Muscle layer of colon (tissue), 2 donors: Measurements from ENCODE around the gene REXO1.
"Not testable (repeated sequence)": the region's sequence is repeated elsewhere in the genome, so short reads cannot be mapped to it uniquely, and the experiment has no call there.

ENCODE experiments used
- H3K27ac ChIP-seq: one replicate; pipeline ENCODE4 v1.7.0; 2013; ENCODE audit warnings: low read depth, mild to moderate bottlenecking, low read length, moderate library complexity
- H3K27me3 ChIP-seq, 2 donors: one replicate each; pipeline ENCODE4 v1.7.0; 2013; ENCODE audit warnings: low read length in 2 of 2, mild to moderate bottlenecking in 2 of 2; ENCODE audit not compliant: insufficient read depth in 2 of 2, control insufficient read depth in 1 of 2
- H3K36me3 ChIP-seq: one replicate; pipeline ENCODE4 v1.7.0; 2013; ENCODE audit warnings: mild to moderate bottlenecking, low read length; ENCODE audit not compliant: insufficient read depth
- H3K4me1 ChIP-seq: one replicate; pipeline ENCODE4 v1.7.0; 2013; ENCODE audit warnings: mild to moderate bottlenecking, low read length; ENCODE audit not compliant: insufficient read depth
- H3K4me3 ChIP-seq, 2 donors: one replicate each; pipeline ENCODE4 v1.7.0; 2013; ENCODE audit warnings: low read length in 2 of 2, low read depth in 1 of 2, mild to moderate bottlenecking in 1 of 2, moderate library complexity in 1 of 2
- H3K9ac ChIP-seq: one replicate; pipeline ENCODE4 v1.7.0; 2013; ENCODE audit warnings: low read length
- H3K9me3 ChIP-seq: one replicate; pipeline ENCODE4 v1.7.0; 2013; ENCODE audit warnings: mild to moderate bottlenecking, low read length
- donor health status: abdominal sarcoma.
- donor health status: Adenocarcinoma of cecum.

The REXO1 gene

DNA sequence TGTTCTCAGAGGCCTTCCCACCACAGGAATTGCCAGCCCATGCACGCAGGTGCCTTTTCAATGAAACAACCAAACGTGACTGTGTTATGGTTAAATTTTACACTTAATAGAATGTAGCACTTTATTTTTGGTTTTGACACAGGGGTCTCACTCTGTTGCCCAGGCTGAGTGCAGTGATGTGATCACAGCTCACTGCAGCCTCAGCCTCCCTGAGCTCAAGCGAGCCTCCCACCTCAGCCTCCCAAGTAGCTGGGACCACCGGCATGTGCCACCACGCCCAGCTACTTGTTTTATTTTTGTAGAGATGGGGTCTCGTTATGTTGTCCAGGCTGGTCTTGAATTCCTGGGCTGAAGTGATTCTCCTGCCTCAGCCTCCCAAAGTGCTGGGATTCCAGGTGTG lies 43.4 kb downstream of the REXO1 start:
- Histone ChIP-seq H3K9me3 (no peaks in the 10 kb centered on the region), H3K36me3 (no peaks in the 10 kb centered on the region), H3K27me3 (no peaks in the 10 kb centered on the region), H3K4me1 (no peaks in the 10 kb centered on the region), H3K9ac (no peak overlapping the region), H3K4me3 (no peak overlapping the region), H3K27ac (no peak overlapping the region)

GRCh38 chr19:1799695-1800342 lies 48.5 kb downstream of the REXO1 start:
- no peak overlapping the region for H3K9ac ChIP-seq
- peaks cover 7% of the 10 kb centered on the region for H3K4me1 ChIP-seq
- H3K27ac ChIP-seq, result no peak overlapping the region
- H3K36me3 ChIP-seq, result no peaks in the 10 kb centered on the region
- H3K9me3 ChIP-seq, result no peaks in the 10 kb centered on the region
- H3K4me3 ChIP-seq, result no peak overlapping the region
- peaks cover 0 to 20% of the 10 kb centered on the region in 2 donors for H3K27me3 ChIP-seq

GRCh38 chr19:1797313-1797712 lies 51.0 kb downstream of the REXO1 start:
- not testable (repeated sequence) for H3K9me3 ChIP-seq, H3K4me1 ChIP-seq, H3K27ac ChIP-seq, H3K9ac ChIP-seq, H3K4me3 ChIP-seq, H3K36me3 ChIP-seq
- peaks cover 0 to 20% of the 10 kb centered on the region in 2 donors for H3K27me3 ChIP-seq

DNA sequence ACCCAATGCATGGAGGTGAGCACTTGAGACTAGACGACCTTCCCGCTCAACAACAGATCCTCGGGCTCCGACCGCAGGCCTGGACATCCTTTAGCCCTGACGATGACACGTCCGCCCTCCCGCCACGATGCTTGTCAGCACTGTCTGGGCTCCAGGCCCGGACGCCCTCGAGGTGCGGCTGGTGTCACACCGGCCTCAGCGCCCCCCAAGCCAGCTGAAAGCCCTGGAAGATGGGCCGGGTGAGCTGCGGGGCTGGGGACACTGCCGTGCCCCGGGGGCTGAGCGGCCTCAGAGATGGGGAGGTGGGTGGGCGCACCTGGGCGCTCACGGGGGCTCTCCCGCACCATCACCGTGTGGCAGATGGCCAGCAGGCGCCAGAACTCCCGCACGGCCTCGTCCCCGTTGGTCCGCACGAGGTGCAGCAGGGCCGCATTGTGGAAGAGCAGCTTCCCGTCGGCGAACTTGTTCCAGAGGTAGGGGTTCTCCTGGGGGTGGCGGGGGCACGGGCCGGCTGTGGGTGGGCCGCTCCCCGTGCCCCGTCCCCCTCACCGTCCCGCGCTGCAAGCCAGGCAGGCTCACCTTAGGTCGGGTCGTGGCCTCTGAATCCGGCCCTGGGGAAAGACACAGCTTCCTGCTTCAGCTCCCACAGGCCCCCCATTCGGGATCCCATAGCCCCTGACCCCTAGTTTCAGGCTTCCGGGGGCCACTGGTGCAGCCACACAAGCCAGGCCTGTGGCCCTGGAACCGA lies 51.7 kb downstream of the REXO1 start:
- H3K36me3 ChIP-seq, result no peaks in the 10 kb centered on the region
- H3K4me1 ChIP-seq, result peaks cover 7% of the 10 kb centered on the region
- H3K9me3 ChIP-seq, result no peaks in the 10 kb centered on the region
- peaks cover 0 to 27% of the 10 kb centered on the region in 2 donors for H3K27me3 ChIP-seq
- no peak overlapping the region for H3K9ac ChIP-seq
- no peak overlapping the region for H3K27ac ChIP-seq
- no peak overlapping the region for H3K4me3 ChIP-seq

DNA sequence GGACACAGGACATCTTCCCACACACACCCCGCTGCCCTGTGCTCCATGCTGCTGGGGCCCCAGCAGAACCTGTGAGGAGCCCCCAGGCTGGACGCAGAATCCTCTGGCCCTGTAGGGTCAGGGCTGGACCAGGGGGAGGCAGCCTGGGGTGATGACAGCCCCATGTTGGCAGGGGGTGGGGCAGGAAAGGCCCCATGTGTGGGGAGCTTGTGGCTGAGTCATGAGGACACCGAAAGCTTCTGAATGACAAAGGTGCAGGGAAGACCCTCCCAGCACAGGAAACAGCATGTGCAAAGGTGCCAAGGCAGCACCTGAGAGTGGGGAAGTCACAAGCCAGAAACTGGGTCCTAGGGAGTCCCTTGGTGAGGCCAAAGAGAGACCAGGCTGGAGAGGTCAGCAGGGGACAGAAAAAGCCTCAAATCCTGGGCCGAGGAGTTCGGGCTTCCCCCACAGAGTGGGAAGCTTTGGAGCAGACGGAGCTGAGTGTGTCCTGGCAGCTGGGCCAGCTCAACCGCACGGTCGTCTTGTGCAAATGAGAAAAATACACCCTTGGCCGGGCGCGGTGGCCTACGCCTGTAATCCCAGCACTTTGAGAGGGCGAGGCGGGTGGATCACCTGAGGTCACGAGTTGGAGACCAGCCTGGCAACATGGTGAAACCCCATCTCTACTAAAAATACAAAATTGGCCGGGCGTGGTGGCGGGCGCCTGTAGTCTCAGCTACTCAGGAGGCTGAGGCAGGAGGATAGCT lies 53.7 kb downstream of the REXO1 start:
- H3K9me3 ChIP-seq, result no peaks in the 10 kb centered on the region
- no peaks in the 10 kb centered on the region for H3K36me3 ChIP-seq
- no peak overlapping the region for H3K27ac ChIP-seq
- H3K4me3 ChIP-seq, result no peak overlapping the region
- H3K27me3 ChIP-seq, result peaks cover 0 to 35% of the 10 kb centered on the region in 2 donors
- H3K9ac ChIP-seq, result no peak overlapping the region
- H3K4me1 ChIP-seq, result peaks cover 7% of the 10 kb centered on the region

DNA sequence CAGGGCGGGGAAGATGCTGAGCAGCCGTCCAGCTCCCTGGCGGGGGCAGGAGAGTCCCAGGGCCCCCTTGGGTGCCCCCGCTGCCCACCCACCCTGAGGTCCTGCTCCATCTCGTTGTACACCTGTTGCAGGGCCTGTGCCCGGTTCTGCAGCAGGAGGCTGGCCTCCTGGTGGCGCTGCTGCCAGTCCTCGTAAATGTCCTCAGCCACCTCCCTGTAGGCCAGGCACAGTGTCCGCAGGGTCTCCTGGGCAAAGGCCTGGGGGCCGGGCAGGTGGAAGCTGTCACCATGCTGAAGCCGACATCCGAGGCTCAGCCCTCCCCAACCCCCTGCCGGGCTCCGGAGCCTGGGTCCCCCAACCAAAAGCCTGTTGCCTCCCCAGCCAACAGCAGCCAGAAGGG lies 56.4 kb downstream of the REXO1 start:
- Histone ChIP-seq H3K27me3 (peaks cover 0 to 47% of the 10 kb centered on the region in 2 donors), H3K27ac (no peak overlapping the region), H3K4me1 (peaks cover 7% of the 10 kb centered on the region), H3K36me3 (no peaks in the 10 kb centered on the region), H3K9ac (no peak overlapping the region), H3K9me3 (no peaks in the 10 kb centered on the region), H3K4me3 (no peak overlapping the region)

GRCh38 chr19:1790054-1790792 lies 58.1 kb downstream of the REXO1 start:
- H3K9ac ChIP-seq, result no peak overlapping the region
- H3K4me3 ChIP-seq, result no peak overlapping the region
- H3K9me3 ChIP-seq, result no peaks in the 10 kb centered on the region
- H3K36me3 ChIP-seq, result no peaks in the 10 kb centered on the region
- H3K27ac ChIP-seq, result no peak overlapping the region
- peaks cover 0 to 33% of the 10 kb centered on the region in 2 donors for H3K27me3 ChIP-seq
- no peaks in the 10 kb centered on the region for H3K4me1 ChIP-seq

- Histone ChIP-seq H3K9me3 (no peaks in the 10 kb centered on the region), H3K4me1 (no peaks in the 10 kb centered on the region), H3K27me3 (peaks cover 0 to 32% of the 10 kb centered on the region in 2 donors), H3K9ac (no peak overlapping the region), H3K36me3 (no peaks in the 10 kb centered on the region), H3K27ac (no peak overlapping the region), H3K4me3 (no peak overlapping the region)
Measured at GRCh38 chr19:1789261-1790041, 58.8 kb downstream of the REXO1 start.

DNA sequence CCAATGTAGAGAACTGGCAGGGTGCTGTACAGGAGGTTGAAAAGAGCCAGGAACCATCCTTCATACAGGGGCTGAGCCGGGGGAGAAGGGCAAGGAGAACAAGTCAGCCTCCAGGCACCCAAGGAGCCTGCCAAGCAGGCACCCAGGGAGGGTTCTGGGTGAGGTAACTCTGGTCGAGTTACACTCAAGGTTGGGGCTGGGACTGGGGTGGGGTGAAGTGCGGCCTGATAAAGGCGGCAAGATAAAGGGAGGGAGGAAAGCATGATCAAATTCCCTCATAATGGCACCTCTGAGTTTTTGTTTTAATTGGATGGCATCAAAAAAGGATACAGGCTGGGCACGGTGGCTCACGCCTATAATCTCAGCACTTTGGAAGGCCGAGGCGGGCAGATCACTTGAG lies 61.2 kb downstream of the REXO1 start:
- Histone ChIP-seq H3K27me3 (peaks cover 4 to 36% of the 10 kb centered on the region in 2 donors), H3K9ac (no peak overlapping the region), H3K4me1 (no peaks in the 10 kb centered on the region), H3K36me3 (no peaks in the 10 kb centered on the region), H3K9me3 (no peaks in the 10 kb centered on the region), H3K27ac (no peak overlapping the region), H3K4me3 (no peak overlapping the region)

- no peaks in the 10 kb centered on the region for H3K9me3 ChIP-seq
- no peak overlapping the region for H3K27ac ChIP-seq
- H3K9ac ChIP-seq, result no peak overlapping the region
- H3K27me3 ChIP-seq, result peaks cover 5 to 36% of the 10 kb centered on the region in 2 donors
- H3K36me3 ChIP-seq, result no peaks in the 10 kb centered on the region
- H3K4me3 ChIP-seq, result no peak overlapping the region
- no peaks in the 10 kb centered on the region for H3K4me1 ChIP-seq
Measured at GRCh38 chr19:1786668-1787067, 61.6 kb downstream of the REXO1 start.
